ENCODE results near the gene TBL1XR1.
A peak's percentile ranks its signal among the peaks of the same experiment; 100 is the strongest.

The TBL1XR1 gene

DNA sequence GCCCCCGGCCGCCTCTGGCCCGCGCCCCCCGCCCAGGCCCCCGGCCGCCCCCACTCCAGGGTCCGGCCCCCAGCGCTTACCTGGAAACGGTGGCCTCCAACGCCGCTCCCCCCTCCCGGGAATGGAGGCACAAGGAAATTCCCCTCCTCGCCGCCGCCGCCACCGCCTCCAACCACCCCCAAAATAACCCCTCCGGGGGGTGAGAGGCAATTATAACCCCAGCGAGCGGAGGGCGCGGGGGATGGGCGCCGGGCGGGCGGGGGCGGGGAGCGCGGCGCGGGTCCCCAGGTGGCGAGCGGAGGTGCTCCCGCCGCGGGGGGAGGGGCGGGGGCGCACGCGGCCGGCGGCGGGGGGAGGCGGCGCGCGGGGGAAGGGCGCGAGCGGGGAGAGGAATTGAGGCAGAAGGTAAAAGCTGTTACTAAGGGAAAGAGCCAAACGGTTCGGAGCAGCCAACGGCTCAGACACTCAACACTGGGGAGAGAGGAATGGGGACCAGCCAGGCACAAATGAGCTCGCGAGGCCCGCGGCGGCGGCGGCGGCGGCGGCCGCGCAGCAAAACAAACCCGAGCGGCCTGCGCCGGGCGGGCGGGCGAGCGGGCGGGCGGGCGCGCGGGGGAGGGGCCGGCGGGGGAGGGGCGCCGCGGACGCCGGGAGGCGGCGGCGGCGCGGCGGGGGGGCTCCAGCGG is at the start of gene TBL1XR1:
Gene TBL1XR1 (minus strand): TSS at position 442 of the 686 bp plus-strand sequence. CDS start 132,505 bp downstream, outside the sequence.
- DNase-seq (ENCODE audit: low read depth in 2 of 3, low spot score in 1 of 3) = peak; percentile 64 to 69 (median 66)

GRCh38 chr3:177245250-177245649 is 48.0 kb upstream of the TBL1XR1 start:
- DNase-seq (ENCODE audit: low read depth in 2 of 3, low spot score in 1 of 3) = no peak

DNA sequence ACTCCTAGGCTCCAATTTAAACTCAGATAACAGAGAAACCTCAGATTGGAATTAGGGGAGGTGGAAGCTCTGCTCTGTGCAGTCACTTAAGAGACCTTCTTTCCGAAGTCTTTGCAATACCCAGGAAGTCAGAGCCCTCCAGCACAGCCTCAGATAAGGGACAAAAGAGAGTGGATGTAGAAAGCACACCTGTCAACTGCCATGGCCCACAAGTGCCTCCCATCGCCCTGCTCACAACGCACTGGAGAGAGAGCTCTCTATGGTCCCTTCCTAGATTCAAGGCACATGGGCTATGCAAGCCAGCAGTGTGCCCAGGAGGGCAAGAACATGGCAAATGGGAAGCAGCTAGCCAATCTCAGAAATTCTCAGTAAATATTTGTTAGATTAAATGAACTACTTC is 47.3 kb upstream of the TBL1XR1 start:
- DNase-seq (ENCODE audit: low read depth in 2 of 3, low spot score in 1 of 3) = no peak

DNA sequence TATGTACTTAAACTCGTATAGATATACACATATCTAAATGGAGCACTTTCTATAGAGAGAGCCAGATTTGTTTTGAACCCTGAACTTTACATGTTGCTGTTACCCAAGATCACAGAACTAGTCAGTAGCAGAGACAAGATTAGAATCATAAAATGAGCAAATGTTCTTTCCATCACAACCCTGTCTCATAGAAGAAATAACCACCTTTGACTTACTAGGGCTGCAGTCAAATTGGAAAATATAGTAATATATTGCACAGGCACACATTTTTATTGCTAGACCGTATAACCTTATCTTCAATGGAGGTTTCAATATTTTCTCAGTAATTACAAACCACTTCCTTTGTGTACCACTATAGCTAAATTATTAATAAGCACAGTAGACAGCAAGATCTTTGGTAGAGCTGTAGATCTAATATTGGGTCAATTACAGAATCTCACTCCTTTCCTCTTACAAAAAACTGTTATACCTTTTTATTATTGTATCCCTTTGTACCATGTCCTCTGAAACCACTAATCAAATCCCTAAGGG is 41.5 kb upstream of the TBL1XR1 start:
- DNase-seq (ENCODE audit: low read depth in 2 of 3, low spot score in 1 of 3) = no peak

- no peak for DNase-seq (ENCODE audit: low read depth in 2 of 3, low spot score in 1 of 3)
These were observed 39.9 kb upstream of the TBL1XR1 start for GRCh38 chr3:177237206-177237605.

GRCh38 chr3:177236704-177237103 is 39.4 kb upstream of the TBL1XR1 start:
- DNase-seq (ENCODE audit: low read depth in 2 of 3, low spot score in 1 of 3) = no peak

GRCh38 chr3:177234121-177234520 is 36.8 kb upstream of the TBL1XR1 start:
- no peak for DNase-seq (ENCODE audit: low read depth in 2 of 3, low spot score in 1 of 3)

DNA sequence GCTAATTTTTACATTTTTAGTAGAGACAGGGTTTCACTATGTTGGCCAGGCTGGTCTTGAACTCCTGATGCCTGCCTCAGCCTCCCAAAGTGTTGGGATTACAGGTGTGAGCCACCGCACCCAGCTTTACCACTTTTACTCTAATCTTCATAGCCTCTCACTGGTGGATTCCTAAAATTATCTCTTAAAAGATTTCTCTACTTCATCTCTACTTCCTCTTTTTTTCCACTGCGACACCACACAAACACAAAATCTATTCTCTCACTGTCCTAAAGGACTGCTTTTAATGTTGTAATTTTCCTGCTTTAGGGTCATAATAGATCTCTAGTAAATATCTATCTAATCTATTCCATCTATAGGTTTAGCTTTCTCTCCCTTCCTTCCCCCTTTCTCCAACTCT is 34.0 kb upstream of the TBL1XR1 start:
- DNase-seq (ENCODE audit: low read depth in 2 of 3, low spot score in 1 of 3) = no peak

GRCh38 chr3:177230641-177231040 is 33.4 kb upstream of the TBL1XR1 start:
- no peak for DNase-seq (ENCODE audit: low read depth in 2 of 3, low spot score in 1 of 3)

GRCh38 chr3:177229791-177230190 is 32.5 kb upstream of the TBL1XR1 start:
- DNase-seq (ENCODE audit: low read depth in 2 of 3, low spot score in 1 of 3) = no peak

GRCh38 chr3:177228601-177229190 is 31.4 kb upstream of the TBL1XR1 start:
- no peak for DNase-seq (ENCODE audit: low read depth in 2 of 3, low spot score in 1 of 3)

- DNase-seq (ENCODE audit: low read depth in 2 of 3, low spot score in 1 of 3) = no peak
These were observed 27.1 kb upstream of the TBL1XR1 start for GRCh38 chr3:177224414-177224813.

GRCh38 chr3:177221744-177222143 is 24.5 kb upstream of the TBL1XR1 start:
- no peak for DNase-seq (ENCODE audit: low read depth in 2 of 3, low spot score in 1 of 3)

GRCh38 chr3:177220136-177220974 is 23.1 kb upstream of the TBL1XR1 start:
- DNase-seq (ENCODE audit: low read depth in 2 of 3, low spot score in 1 of 3) = no peak

DNA sequence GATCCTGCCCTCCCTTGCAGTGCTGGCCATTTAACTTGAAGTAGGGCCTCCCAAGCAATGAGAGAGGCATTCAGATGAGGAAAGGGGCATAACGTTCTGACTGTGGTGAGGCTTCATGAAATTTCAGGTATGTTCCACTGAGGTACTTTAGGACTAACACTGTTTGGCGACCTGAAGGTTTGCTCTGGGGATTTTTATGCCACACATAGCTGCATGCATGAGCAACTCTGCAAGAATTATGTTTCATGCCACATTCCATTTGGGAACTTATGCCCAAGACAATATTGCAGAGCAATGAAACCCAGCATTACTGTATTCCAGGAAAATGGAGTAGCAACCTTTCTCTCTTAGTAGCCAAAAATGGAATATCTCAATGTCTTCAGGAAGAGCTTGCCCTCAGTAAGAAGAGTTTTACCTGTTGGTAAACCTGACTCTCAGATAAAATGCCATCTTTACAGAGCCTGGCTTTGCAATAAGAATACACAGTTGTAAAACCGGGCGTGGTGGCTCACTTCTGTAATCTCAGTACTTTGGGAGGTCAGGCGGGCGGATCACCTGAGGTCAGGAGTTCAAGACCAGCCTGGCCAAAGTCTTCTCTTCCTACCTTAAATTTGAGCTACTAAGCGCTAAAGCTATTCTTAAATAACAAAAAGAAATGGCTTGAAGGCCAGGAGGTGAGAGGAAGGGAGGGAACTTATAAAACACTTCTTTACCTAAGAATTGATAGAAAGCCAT is 16.7 kb upstream of the TBL1XR1 start:
- no peak for DNase-seq (ENCODE audit: low read depth in 2 of 3, low spot score in 1 of 3)

DNA sequence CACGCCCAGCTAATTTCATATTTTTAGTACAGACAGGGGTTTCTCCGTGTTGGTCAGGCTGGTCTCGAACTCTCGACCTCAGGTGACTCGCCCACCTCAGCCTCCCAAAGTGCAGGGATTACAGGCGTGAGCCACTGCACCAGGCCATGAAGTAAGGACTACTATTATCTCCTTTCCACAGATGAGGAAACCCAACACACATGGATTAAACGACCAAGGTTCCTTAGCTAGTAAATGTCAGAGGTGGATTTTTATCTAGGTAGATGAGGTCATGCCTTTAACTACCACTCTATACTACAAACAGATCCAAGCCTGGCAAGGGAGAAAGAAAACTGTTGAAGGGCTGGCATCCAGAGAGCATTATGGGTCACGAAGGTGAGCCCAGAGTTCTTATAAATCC is 15.5 kb upstream of the TBL1XR1 start:
- DNase-seq (ENCODE audit: low read depth in 2 of 3, low spot score in 1 of 3) = no peak

- no peak for DNase-seq (ENCODE audit: low read depth in 2 of 3, low spot score in 1 of 3)
These were observed 15.0 kb upstream of the TBL1XR1 start for GRCh38 chr3:177212278-177212610.

DNA sequence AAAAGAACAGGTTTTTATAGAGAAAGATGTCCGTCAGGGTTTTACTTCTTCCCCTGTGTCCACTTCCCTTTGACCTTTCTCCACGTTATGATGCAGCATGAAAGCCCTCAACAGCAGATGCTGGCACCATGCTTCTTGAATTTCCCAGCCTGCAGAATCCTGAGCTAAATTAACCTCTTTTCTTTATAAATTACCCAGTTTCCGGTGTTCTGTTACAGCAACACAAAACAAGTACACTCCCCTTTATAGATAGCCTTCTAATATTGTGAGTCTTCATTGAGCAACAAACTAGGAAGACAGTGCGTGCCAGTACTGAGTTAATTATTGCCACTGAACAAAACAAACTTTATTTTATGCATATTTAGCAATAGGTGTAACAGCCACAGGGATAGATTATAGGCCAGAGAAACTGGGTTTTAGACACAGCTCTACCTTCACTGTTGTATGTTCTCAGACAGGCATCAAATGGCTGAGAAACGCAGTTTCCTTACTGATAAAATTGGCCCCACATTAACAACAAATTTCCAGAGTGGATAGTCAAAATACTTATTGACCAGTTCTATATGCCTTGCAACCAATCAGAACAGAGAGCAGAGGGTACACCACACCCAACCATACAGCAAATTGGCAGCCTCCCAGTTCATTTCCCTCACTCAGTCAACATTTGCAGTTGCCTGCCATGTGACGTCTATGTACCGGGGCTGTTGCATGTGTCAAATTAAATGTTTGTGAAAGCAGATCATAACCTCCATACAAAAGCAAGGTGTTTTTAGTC is 14.4 kb upstream of the TBL1XR1 start:
- DNase-seq (ENCODE audit: low read depth in 2 of 3, low spot score in 1 of 3) = no peak

DNA sequence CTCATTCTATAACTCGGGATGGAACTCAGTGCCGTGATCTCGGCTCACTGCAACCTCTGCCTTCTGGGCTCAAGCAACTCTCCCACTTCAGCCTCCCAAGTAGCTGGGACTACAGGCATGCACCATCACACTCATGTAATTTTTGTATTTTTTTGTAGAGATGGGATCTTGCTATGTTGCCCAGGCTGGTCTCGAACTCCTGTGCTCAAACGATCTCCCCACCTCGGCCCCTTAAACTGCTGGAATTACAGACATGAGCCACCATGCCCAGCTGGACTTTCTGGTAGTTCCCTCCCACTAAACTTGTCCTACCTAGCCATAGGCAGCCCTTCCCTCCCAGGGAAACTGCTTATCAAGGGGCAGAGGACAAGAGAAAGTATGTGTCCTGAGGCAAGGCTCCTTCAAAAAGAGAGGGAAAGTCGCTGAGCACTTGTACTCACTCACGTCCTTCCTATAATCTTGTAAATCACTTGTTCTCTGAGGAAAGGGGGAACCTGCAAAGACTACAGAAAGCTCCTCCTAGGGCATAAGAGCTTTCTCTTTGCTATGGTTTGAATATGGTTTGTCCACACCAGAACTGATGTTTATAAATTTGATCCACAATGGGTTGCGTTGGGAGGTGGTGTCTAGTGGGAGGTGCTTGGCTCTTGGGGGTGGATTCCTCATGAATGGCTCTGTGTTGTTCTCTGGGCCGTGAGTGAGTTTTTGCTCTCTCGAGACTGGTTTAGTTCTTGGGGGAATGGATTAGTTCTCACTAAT is 13.6 kb upstream of the TBL1XR1 start:
- no peak for DNase-seq (ENCODE audit: low read depth in 2 of 3, low spot score in 1 of 3)

GRCh38 chr3:177209509-177209908 is 12.2 kb upstream of the TBL1XR1 start:
- no peak for DNase-seq (ENCODE audit: low read depth in 2 of 3, low spot score in 1 of 3)

All from stimulated activated CD4-positive, alpha-beta T cell treated with anti-CD3 and anti-CD28 coated beads, Interleukin-12 subunit alpha, Interleukin-12 subunit beta, amount 100 ng/mL, for 48 hours (primary cell).